OCI-LY3 (cell line): ENCODE results near the gene KDM4B.

ENCODE experiments used
- EZH2phosphoT487 ChIP-seq: fragments of 200-600 bp; shearing (Covaris generic); IDR thresholded peaks from 2 replicates; pipeline ENCODE4 v1.6.1; 2018; ENCODE audit warnings: antibody characterized with exemption, mixed run types, low read depth
- TF ChIP-seq, protein P1 (sequence below): fragments of 200-600, 300-600 bp; sonication (generic); IDR thresholded peaks from 2 replicates; pipeline ENCODE4 v1.5.1; 2014; ENCODE audit warnings: antibody characterized with exemption, low read length, low read depth

DNA sequence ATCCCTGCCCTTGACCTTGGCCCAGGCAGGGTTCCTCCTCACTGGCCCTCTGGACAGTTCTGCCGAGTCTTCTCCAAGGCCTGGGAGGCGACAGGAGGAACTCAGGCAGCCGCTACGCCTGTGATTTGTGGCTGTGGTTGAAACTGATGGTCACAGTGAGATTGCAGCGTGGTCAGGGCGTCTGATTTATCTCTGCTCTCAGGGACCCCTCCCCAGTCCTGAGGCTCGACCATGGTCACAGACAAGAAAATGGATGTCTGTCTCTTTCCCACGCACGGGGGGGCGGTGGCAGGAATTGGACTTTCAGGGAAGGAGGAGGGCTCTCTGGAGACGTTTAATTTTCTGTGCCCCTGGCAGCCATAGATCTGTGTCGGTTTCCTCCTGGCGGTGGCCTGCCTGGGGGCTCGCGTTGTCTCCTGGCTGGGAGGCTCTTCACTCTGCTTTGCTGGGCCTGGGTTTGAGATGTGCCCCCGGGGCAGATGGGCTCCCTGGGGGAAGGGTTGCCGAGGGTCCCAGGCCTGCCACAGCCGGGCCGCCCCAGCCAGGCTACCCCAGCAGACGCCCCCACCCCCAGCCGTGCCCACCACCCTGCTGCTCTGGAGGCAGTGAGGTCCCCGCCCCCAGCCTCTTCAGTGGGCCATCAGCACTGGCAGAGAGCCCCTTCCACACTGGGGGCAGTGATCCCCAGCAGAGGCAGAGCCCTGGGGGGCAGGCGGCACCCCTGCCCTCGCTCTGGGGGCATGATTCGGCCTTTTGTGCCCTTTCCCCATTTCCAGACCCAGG, 167.4 kb downstream of the KDM4B start:
- TF ChIP-seq, protein P1, sequence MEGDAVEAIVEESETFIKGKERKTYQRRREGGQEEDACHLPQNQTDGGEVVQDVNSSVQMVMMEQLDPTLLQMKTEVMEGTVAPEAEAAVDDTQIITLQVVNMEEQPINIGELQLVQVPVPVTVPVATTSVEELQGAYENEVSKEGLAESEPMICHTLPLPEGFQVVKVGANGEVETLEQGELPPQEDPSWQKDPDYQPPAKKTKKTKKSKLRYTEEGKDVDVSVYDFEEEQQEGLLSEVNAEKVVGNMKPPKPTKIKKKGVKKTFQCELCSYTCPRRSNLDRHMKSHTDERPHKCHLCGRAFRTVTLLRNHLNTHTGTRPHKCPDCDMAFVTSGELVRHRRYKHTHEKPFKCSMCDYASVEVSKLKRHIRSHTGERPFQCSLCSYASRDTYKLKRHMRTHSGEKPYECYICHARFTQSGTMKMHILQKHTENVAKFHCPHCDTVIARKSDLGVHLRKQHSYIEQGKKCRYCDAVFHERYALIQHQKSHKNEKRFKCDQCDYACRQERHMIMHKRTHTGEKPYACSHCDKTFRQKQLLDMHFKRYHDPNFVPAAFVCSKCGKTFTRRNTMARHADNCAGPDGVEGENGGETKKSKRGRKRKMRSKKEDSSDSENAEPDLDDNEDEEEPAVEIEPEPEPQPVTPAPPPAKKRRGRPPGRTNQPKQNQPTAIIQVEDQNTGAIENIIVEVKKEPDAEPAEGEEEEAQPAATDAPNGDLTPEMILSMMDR: no peak
- TF ChIP-seq EZH2phosphoT487: no peak
